G401 (cell line): ENCODE data around the gene CDH4. TPM values are rescaled to one million over a fixed set of nuclear protein-coding genes. Genes with fewer than 3 reads are reported as not detected.

ENCODE experiments used
- DNase-seq: peaks from one replicate; pipeline ENCODE4 v3.0.0-alpha.2; 2015; ENCODE audit warnings: low spot score
- in situ Hi-C: cut with HindIII; loops from 2 replicates; pipeline ENCODE4 v1.10.0; 2016; ENCODE audit warnings: low sequenced_read_pairs, mixed read lengths
- total RNA-seq: library from RNA; depleted of rRNA; stranded (reverse); fragments of >200 nt; shearing (Covaris generic); gene quantifications from 2 replicates; pipeline ENCODE4 v1.2.3, GENCODE V29; 2014

The CDH4 gene
- total RNA-seq, 1 experiment from 2014 or later: 12.9 TPM

DNA sequence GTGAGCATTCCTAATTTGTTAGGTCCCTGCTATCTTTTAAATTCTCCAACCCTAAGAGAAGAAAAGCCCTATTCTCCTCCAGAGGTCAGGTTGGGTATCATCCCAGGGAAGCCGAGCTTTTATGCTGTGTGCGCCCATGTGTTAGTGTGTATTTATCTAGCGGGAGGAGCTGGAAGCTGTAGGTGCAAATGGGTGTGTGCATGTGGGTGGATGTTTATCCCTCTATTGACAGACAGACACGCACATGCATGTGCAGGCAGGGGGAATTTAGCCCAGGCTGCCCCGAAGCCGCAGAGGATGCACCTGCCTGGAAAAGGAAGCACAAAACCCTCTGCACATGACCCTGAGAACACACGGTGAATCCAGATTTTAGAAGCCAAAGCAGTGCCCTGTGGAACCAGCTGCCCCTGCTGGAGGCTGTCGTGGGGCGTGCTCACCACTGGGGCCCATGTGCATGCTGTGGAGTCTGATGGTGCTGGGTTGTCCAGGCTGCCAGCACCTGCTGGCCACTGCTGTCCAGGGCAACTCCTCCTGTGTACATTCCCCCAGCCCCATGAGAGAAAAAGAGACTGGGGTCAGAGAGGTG, 416.1 kb downstream of the CDH4 start:
- no peak for DNase-seq
- in situ Hi-C loops: no loop called here

DNA sequence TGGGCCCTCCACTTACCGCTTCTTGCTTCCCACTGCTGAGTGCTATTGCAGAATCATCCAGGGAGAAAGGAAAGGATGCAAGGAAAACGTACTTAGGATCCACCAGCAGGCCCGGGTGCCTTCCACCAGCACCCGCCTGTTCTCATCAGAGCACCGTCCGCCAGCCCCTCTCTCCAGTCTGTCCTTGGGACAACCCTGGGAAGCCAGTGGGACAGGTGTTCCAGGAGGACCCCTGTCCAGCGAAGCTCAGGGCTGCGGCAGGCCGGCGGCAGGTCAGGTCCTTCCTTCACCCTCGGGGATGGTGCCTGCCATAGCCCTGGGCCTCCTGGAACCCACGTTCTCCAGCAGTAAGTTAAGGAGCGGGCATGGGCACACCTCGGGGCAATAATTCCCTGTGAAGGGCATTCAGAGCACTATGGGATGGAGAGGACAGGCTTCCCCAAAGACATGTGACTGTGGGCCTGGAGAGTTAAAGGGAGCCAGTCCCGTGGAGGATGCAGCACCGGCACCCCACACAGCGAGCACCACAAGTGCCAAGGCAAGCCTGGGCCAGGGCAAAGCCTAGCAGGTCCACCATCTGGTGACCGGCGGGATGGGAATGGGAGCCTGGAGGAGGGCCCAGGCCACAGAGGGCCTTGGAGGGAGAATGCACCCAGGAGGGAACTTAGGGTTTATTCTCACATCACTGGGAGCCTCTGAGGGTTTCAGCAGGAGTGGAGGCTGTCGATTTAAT, 416.9 kb downstream of the CDH4 start:
- in situ Hi-C loops: no loop called here
- no peak for DNase-seq

DNA sequence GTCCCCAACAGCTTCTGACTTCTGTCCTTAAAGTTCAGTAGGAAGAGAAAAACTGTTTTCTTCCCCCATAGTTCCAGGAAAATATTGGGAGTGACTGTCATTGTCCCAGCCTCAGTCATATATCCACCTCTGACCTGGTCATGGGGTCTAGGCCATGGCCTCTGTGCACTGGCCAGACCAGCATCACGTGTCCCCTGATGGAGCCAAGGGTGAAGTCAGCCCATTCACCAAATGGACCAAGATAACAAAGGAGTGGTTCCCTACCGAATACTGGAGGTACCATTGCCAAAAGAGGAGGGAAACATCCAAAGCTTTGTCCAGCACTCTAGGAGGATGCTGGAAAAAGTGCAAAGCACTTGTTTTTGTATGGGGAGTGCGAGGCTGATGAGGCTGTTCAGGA, 418.2 kb downstream of the CDH4 start:
- in situ Hi-C loops: no loop called here
- no peak for DNase-seq

DNA sequence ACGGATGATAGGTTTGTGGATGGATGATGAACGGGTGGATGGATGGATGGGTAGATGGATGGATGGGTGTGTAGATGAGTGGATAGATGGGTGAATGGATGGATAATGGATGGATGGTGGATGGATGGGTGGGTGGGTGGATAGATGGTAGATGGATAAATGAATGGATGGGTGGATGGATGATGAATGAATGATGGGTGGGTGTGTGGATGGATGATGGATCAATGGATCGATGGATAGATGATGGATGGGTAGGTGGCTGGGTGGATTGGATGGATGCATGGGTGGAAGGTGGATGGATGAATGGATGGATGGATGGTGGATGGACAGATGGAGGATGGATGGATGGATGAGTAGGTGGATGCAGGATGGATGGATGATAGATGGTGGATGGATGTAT, 419.5 kb downstream of the CDH4 start:
- in situ Hi-C loops: no loop called here
- no peak for DNase-seq

DNA sequence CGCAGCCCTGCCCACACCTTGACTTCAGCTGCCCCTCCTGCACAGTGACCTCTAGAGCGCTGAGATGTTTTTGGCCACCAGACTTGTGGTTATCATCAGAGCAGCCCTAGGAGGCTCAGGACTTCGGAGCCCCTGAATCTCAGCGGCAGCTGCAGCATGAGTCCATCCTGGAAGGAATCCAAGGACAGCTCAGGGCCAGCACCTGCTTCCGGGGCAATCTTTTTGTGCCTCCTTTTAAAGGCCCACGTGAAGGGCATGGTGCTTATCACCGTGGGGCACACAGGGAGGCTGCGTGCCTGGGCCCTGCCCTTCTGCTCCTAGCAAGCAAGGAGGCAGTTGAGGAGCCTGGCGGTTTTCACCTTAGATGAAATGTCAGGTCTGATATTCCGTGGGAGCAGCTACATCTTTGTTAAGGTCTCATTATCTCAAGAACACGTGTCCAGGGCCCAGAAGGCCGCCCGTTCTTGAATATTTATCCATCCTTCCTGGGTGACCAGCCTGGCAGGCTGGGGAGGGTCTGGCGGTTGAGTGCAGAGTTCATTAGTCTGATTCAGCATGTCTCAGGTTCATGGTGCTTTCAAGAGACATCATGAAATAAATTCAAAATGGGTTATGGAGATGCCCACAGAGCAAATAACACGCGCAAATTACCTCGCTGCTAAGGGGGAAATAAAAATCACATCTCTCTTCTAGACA, 421.2 kb downstream of the CDH4 start:
- no peak for DNase-seq
- in situ Hi-C loops: no loop called here

DNA sequence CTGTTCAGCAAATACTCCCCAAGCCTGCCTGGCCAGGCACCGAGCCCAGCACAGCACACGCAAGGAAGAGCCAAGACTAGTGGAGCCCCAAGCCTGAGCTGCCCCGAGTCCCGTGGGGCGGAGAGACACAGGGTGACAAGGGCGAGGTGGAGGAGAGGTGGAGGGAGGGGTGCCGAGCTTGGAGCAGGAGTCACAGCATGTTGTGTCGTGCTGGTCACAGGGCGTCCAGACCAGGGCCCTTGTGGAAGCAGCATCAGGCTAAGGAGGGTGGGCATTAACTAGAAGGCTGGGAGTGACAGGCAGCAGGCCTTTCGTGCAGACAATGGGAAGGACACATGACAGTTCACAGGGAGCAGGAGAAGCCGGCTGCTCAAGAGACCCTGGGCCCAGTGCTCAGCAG, 422.1 kb downstream of the CDH4 start:
- in situ Hi-C loops: no loop called here
- DNase-seq: no peak

DNA sequence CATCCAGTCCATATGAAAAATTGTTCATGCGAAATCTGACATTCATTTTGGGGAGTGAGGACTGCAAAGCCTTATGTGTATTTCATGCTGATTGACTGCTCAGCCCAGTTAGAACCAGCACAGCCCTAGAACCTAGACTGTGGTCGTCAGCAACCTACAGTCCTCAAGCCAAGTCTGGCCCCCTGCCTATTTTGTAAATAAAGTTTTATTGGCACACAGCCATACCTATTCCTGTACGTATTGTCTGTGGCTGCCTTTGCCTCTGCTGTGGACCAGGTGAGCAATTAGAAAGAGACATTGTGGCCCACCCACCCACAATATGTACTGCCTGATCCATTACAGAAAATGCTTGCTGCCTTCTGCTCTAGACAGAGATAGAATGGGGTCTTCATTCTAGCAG, 422.6 kb downstream of the CDH4 start:
- in situ Hi-C loops: no loop called here
- no peak for DNase-seq

DNA sequence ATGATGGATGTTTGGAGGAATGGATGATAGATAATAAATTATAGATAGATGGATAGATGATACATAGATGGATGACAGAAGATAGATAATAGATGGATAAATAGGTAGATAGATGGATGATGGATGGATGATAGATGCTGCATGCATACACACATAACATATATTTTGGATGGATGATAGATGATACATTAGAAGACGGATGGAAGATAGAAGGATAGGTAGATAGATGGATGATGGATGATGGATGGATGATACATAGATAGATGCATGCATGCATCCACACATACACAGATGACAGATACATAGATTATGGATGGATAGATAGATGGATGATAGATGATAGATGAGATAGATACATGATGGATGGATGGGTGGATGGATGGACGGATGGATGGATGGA, 425.9 kb downstream of the CDH4 start:
- DNase-seq: no peak
- in situ Hi-C loops: no loop called here

DNA sequence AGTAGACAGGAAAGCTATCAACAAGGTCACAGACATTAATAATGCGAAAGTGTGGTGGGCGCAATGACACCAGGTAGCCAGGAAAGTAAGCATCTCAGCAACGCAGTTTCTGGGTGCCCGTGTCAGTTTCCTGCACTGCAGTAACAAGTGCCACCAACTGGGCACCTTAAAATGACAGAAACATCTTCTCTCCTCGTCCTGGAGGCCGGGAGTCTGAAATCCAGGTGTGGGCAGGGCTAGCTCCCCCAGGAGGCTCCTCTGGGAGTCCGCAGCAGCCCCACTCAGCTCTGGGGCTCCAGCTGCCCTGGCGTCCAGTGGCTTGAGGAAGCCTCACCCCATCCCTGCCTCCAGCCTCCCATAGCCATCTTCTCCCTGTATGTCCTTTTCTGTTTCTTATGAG, 426.4 kb downstream of the CDH4 start:
- in situ Hi-C loops: no loop called here
- DNase-seq: no peak

DNA sequence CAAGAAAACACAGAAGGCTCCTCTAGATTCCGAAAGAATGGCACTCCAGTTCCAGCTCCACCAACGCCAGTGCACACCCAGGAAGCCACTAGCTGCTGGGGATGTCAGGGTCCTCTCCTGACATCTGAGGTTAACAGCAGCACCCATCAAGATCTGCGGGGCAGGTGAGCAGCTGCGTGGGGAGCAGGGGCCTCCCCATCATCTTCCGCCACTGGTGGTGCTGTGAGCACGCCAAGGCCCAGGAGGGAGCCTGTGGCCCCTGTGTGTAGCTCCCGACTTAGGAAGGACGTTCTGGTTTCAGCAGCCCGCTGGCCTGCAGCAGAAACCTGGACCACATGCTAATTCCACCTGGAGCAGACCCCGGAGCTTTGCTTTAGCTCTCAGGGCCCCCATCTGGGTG, 427.4 kb downstream of the CDH4 start:
- in situ Hi-C loops: no loop called here
- DNase-seq: no peak

DNA sequence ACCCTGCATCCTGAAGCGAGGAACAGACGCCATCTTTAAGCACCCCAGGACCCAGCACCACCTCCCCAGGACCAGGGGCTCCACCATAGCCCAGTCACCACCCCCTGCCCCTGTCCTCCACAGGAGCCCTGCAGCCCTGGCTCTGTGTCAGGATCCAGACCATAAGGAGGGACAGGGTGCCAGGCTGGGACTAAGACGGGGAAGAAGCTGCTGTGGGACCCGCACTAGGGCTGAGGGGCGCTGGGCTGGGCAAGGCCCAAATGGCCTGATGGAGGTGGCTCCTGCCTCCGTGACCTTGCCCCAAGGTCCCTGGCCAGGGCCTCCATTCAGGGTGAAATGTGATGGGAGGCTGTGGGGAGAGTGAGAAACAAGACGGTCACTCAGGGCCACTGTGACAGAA, 428.0 kb downstream of the CDH4 start:
- in situ Hi-C loops: no loop called here
- DNase-seq: no peak

DNA sequence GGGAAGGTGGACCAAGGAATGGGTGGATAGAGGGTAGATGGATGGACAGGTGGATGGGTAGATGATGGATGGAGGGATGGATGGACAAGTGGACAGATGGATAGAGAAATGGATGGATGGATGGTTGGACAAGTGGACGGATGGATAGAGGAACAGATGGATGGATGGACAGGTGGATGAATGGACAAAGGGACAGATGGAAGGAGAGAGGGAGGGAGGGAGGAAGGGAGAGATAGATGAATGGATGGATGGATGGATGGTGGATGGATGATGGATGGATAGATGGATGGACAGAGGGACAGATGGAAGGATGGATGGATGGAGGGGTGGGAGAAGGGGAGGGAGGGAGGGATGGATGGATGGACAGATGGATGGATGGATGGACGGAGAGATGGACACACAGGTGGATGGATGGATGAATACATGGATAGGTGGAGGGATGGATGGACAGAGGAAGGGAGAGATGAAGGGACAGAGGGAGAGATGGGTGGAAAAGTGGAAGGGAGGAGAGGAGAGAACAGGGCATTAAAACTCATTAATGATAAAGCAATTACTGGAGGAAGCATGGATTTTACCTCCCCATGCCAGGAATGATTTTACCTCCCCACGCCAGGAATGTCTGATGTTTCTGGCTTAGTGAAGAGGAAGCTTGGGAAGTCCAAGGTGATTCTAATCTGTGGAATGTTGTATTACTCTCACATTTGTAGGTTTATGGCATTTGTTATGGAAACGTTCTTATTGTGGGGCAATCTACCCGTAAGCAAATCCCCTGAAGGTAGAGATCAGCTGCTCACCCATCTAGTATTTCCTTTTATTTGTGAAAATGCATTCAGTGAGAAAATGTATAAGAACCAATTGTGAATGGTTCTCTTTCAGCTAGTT, 430.3 kb downstream of the CDH4 start:
- in situ Hi-C loops: no loop called here
- no peak for DNase-seq

DNA sequence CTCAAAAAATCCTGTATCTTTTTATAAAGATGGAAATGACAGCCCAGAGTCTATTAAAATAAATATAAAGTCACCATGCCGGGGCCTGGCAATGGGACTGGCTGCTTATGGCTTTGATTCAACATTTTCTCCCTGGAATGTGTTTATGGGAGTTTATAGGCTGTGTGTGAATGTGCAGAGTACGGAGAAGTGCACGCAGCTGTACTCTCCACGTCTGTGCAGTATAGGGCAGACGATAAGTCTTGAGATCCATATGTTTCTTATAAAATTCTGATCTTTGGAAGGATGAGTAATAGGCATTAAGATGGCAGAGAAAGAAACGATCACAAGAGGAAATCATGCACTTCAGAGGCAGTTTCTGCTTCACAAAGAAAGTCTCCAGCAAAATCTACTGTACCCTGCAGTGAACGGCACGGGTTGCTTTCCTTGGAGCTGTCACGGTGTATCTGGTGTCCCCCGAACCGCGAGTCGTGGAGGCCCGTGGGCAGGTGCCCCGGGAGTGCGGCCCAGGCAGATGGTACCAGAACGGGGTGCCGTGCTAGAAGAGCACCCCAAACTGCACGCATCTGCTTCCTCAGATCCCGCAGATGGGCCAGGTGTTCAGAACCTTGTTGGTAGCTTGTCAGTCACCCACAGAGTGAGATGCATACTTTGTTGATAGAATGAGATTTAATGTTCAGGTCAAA, 431.1 kb downstream of the CDH4 start:
- no peak for DNase-seq
- in situ Hi-C loops: no loop called here

DNA sequence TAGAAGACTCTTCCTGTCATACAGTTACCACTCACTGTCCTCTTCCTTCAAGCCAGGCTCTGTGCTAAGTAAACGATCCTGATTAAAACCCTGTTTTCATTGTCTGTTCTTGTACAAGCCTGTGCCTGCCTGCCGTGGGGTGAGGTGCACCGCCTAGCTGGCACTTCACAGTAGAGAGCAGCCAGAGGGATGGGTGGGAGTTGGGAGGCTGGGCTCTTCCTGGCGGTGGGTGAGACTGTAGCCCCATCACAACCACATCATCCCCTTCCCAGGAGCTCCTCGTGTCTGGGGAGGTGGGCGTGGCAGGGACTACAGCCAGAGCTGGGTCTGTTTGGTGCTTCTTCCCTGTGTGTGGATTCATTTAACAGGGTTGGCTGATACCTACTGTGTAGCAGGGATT, 431.7 kb downstream of the CDH4 start:
- in situ Hi-C loops: no loop called here
- DNase-seq: no peak

DNA sequence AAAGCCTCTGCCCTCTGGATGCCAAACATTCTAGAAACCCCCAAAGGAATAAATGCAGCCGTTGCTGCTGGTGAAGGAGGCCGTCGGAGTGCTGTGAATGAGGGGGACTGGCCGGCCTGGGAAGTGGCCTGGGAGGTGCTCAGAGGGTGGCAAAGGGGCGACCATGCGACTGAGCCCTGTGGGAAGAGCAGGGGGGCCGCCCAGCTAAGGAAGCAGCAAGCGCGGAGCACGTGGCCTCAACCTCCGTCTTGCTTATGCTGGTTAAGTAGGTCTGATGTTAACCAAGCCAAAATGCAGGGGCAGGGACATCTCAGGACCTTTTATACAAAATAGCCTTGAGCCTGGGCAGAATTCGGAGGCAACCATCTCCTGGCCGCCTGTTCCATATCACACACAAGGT, 432.1 kb downstream of the CDH4 start:
- in situ Hi-C loops: no loop called here
- no peak for DNase-seq

DNA sequence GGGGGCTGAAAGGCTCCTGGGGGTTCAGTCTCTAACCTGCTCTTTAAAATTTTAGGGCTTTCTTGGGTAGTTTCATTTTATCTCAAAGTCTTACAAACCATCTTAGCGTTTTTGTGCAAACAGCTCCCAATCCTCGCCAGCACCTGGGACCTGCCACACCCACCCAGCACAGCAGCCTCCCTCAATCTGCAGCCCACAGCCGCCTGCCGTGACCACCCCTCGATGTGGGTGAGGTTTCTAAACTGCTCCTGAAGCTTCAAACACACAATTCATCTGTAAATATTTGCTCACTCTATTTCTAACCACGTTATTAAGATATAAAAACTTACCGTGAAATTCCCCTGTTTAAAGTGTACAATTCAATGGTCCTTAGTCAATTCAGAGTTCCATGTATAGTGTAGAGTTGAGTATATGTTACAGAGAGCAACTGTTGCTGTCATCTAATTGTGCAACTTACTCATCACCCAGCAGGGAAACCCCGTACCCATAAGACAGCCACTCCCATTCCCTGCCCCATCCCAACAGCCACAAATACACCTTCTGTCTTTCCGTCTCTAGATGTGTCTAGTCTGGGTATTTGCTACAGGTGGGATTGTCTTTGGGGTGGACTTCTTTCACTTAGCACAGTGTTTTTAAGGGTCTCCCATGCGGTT, 432.6 kb downstream of the CDH4 start:
- in situ Hi-C loops: no loop called here
- no peak for DNase-seq

DNA sequence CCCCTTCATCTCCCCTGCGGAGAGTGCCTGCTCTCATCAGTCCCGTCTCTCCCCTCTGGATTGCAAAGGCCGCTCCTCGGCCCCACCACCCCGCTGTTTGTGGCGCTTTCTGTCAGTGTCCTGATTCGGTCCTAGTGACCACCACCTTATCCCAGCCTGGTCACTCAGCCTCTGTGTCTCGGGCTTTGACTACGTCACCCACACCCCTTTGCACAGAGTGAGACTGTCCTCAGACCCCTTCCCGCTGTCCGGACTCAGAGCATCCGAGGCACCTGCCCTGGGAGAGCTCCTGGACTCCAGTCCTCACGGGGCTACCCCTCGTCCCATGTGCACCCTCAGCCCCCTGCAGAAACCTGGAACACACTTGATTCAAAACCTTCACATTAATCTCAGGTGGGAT, 433.4 kb downstream of the CDH4 start:
- no peak for DNase-seq
- in situ Hi-C loops: no loop called here

DNA sequence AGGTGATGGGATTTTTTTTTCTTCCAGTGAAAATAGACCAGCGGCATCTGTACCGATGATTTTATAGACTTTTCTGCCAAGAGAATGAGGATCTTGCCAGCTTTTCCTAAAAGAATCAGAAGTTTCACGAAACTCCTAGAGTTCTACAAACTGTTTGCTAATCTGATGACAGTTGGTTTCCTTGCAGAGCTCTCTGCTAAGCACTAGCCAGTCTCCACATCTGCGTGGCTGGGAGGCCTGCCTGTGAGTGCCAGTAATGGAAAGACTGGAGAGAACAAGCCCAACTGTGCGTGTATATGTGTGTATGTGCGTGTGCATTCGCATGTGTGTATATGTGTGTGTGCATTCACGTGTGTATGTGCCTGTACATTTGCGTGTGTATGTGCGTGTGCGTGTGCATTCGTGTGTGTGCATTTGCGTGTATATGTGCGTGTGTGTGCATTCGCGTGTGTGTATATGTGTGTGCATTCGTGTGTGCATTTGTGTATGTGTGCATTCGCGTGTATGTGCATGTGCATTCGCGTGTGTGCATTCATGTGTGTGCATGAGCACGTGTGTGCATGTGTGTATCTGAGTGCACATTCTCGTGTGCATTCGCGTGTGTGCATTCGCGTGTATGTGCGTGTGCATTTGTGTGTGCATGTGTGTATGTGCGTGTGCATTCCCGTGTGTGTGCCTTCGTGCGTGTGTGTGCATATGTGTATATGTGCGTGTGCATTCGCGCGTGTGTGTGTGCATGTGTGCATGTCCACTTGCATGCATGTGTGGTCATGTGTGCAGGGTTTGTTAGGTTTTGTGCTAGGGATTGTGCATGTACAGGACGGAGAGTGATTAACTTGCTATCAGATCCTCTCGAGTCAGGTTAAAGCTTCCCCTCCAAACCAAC, 434.2 kb downstream of the CDH4 start:
- in situ Hi-C loops: no loop called here
- DNase-seq: no peak
